Amygdala (tissue), 56 donors: ENCODE measurements around the gene DRICH1.
"Not testable (repeated sequence)": the region's sequence is repeated elsewhere in the genome, so short reads cannot be mapped to it uniquely, and the experiment has no call there.

Source experiments
- DNase-seq, 56 donors: peaks; one replicate each; lab custom pipeline; 2025; lab: John Stamatoyannopoulos, UW

The DRICH1 gene

GRCh38 chr22:23603266-23603665, 28.9 kb downstream of the DRICH1 start:
- DNase-seq, result no peak

DNA sequence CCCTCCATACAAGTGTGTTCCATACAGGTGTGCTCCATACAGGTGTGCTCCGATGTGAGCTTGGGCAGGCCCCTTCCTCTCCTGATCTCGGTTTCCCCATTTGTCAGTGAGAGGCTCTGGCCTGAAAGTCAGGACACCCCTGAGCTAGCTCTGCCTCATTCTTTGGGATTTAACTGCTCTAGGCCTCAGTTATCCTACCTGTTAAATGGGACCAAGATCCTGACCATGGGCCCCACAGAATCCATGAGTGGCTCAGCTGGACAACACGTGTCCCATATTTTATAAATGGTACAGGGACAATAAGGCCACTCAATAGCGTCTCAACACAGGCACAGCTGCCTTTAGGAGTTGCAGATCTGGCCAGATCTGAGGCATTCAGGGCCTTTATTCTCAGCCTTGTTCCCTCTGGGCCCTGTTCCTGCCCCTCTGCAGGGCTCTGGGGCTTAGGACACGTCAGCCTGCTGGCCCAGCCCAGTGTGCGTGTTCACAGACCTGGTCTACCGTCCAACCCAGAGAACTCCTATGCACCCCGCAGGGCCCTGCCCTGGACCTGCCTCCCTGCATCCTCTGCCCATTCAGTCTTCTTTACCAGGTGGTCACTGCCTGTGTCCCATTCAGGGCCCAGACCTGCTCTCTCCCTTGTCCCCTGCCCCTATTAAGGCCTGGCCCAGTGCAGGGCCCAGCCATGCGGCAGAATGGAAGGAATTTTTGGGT, 33.2 kb downstream of the DRICH1 start:
- DNase-seq, result no peak

DNA sequence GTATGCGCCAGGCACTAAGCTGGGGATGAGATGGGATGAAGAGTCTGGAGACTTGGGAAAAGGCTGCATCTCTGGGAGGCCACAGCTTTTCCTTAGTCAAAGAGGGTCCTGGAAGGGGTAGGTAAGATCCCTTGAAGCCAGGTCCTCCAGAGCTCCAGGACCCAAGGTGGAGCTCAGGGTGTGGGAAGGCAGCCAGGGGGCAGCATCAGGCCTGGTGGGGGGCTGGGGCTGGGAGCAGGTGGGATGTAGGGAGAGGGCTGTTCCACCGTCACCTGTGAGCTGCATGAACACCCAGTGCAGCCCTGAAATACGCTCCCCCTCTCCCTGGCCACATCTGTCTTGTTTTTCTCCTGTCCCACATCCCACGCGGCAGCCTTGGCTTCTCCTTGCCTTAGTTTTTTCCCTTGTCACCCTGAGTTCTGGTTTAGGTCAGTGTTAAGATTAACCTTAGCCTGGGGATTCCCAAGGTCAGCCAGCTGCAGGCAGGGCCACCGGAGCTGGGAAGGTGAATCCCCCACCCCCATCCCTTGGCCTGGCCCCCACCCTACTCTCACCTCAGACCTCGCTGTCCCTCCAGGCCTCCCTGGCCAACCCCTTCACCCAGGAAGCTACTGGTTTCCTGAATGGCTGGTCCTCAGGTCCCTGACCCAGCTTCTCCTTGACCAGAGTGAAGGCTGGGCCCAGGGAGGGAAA, 34.4 kb downstream of the DRICH1 start:
- DNase-seq, result not testable (repeated sequence)

- DNase-seq, result not testable (repeated sequence)
Observed at GRCh38 chr22:23595904-23596303, 36.2 kb downstream of the DRICH1 start.

DNA sequence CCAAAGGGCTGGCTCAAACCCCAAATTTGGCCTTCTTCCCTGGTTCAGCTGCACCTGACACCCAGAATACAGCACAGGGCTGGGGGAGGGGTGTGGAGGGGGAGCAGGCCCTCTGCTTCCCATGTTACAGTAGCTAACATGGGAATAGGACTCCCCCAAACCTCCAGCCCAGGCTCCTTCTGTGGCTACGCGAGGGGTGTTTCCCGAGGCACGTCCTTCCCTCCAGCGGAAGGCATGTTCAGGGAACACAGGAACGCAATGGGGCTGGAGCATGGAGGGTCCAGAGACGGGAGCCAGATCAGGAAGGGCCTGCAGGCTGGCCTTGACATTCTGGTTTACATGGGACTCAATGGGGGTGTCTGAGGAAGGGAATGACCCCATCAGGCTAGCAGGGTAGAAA, 40.3 kb downstream of the DRICH1 start:
- DNase-seq, result no peak

- DNase-seq, result peak in 36 of 56 donors; percentile 2 to 69 (median 20)
Observed at GRCh38 chr22:23591201-23591791, 40.8 kb downstream of the DRICH1 start.

DNA sequence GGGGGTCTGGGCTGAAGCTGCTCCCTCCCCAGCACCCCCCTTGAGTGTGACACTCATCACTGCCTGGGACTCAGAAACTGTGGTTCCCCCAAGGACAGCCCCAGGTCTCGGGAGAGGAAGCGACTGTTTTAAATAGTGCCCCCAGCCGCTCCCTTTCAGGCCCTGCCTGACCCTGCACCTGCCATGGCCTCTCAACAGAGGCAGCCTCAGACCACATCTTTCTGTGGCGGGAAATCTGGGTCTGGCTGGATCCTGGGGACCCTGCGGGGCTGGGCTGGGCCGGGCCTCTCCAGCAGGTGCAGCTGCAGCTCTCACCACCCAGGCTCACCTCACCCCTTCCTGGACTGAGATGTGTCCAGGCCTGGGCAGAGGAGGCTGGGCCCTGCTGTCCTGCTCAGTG, 48.3 kb downstream of the DRICH1 start:
- no peak for DNase-seq

DNA sequence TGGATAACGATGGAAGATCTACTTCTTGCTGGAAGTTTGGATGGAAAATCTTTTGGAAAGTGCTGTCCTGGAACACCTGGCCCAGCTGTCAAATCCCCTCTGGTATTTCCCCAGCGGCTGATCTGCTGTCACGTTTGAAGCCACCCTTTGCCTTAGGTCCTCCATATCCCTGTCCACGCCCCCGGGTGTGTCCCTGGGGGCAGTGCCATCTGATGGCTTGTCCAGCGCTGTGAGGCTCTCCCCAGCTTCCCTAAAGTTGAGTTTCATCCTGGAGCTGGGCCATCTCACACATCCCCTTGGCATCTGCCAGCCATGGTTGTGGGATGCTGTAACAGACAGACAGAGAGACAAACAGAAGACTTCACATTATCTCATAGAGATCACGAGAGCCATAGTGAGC, 49.0 kb downstream of the DRICH1 start:
- no peak for DNase-seq

DNA sequence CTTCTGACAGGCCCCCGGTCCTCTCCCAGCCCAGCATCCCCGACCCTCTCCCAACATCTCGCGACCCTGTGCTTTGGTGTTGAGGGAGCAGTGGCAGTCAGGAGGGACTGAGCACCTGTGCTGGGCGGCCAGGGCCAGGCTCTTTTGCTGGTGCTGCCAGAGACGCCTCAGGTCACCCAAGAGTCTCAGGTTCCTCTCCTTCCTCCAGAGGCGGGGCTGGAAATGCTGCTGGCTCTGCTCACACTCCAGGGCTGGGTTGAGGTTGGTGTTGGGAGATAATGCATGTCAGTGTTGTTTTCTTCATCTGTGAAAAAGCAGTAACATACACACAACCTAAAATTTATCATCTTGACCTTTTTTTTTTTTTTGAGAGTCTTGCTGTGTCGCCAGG, 50.9 kb downstream of the DRICH1 start:
- no peak for DNase-seq

GRCh38 chr22:23580576-23581259, 51.4 kb downstream of the DRICH1 start:
- no peak for DNase-seq

- DNase-seq, result no peak
Observed at GRCh38 chr22:23579870-23580575, 52.1 kb downstream of the DRICH1 start, which contains the start of gene IGLL1. TSS of gene IGLL1 (minus strand) at chr22:23580290. CDS start at chr22:23580190, 100 bp downstream.

GRCh38 chr22:23579280-23579679, 52.8 kb downstream of the DRICH1 start:
- DNase-seq, result no peak

DNA sequence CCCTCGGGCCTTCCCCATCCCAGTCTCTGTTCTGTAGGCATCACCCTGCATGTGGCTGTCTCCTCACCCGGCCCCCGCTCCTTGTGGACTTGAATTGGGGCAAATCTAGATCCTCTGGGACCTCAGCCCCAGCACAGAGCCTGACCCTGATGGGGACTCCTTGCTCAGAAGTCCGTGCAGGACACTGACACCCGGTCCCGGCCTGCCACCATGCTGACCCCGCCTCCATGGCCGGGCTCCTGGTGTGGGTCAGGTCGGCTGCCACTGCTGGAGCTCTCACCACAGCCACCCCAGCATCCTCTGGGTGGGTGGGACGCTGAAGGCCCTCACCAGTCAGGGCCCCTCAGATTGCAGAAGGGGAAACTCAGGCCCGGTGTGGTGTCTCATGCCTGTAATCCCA, 53.8 kb downstream of the DRICH1 start:
- DNase-seq, result no peak

DNA sequence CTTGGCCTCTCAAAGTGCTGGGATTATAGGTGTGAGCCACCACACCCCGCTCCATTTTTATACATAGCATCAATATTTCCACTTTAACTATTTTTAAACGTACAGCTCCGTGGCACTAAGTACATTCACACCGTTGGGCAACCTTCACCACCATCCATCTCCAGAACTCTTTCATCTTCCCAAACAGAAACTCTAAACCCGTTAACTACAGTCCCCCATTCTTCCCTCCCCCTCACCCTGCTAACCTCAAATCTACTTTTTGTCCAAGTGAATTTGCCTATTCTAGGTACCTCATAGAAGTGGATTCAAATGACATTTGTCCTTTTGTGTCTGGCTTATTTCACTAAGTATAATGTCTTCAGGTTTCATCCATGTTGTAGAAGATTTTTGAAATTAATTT, 55.4 kb downstream of the DRICH1 start:
- no peak for DNase-seq

DNA sequence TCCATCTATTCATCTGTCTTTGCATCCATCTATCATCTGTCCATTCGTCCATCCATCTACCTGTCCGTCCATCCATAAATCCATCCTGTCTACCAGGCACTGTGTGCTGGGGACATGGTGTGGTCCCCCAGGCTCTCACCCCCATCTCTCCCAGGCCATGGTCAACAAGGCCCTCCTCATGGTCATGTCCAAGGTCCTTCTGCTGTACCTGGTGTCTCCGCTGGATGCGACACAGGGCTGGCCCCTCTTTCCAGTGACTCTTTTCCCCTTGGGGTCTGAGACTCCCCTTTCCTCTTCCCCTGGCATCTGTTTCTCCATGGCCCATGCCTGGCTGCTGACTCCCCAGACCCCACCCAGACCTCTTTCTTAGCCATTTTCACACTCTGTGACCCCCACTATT, 56.5 kb downstream of the DRICH1 start:
- DNase-seq, result no peak

GRCh38 chr22:23574877-23575276, 57.2 kb downstream of the DRICH1 start:
- DNase-seq, result no peak

- no peak for DNase-seq
Observed at GRCh38 chr22:23574371-23574811, 57.7 kb downstream of the DRICH1 start.

GRCh38 chr22:23573701-23574235, 58.4 kb downstream of the DRICH1 start:
- DNase-seq, result not testable (repeated sequence)

- DNase-seq, result not testable (repeated sequence)
Observed at GRCh38 chr22:23573106-23573505, 59.0 kb downstream of the DRICH1 start.

DNA sequence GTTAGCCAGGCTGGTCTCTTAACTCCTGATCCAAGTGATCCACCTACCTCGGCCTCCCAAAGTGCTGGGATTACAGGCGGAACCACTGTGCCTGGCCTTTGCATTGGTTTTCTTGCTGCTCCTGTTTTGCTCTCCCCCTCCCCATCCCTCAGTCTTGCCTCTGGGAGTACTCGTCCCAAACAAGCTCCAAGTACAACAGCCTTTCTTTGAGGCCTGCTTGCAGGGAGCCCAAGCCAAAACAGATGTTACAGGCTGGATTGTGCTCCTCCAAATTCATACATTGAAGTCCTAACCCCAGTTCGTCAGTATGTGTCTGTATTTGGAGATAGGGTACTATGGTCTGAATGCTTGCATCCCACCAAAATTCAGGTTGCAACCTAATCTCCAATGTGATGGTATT, 60.6 kb downstream of the DRICH1 start:
- no peak for DNase-seq
